BLaER1 (cell line): ENCODE measurements around the gene EPB41L5.
"Not testable (repeated sequence)": the region's sequence is repeated elsewhere in the genome, so short reads cannot be mapped to it uniquely, and the experiment has no call there.

Experiments
- H3K27ac ChIP-seq: shearing (Covaris generic); formaldehyde crosslinking; 2 replicates; pipeline ENCODE4 v1.8.1; 2022
- H3K27me3 ChIP-seq: shearing (Covaris generic); formaldehyde crosslinking; 2 replicates; pipeline ENCODE4 v1.8.1; 2022
- H3K36me3 ChIP-seq: shearing (Covaris generic); formaldehyde crosslinking; 2 replicates; pipeline ENCODE4 v1.8.1; 2022
- H3K4me1 ChIP-seq: shearing (Covaris generic); formaldehyde crosslinking; 2 replicates; pipeline ENCODE4 v1.8.1; 2022
- H3K4me2 ChIP-seq: shearing (Covaris generic); formaldehyde crosslinking; 2 replicates; pipeline ENCODE4 v1.8.1; 2022
- H3K4me3 ChIP-seq: shearing (Covaris generic); formaldehyde crosslinking; 2 replicates; pipeline ENCODE4 v1.8.1; 2022
- H3K9ac ChIP-seq: shearing (Covaris generic); formaldehyde crosslinking; 2 replicates; pipeline ENCODE4 v1.8.1; 2022
- H3K9me3 ChIP-seq: shearing (Covaris generic); formaldehyde crosslinking; 2 replicates; pipeline ENCODE4 v1.8.1; 2022
- H4K20me1 ChIP-seq: shearing (Covaris generic); formaldehyde crosslinking; 2 replicates; pipeline ENCODE4 v1.8.1; 2022
- Cebpa-rat ChIP-seq: shearing (Covaris generic); IDR thresholded peaks from 2 replicates; pipeline ENCODE4 v1.8.1; 2022

The EPB41L5 gene

DNA sequence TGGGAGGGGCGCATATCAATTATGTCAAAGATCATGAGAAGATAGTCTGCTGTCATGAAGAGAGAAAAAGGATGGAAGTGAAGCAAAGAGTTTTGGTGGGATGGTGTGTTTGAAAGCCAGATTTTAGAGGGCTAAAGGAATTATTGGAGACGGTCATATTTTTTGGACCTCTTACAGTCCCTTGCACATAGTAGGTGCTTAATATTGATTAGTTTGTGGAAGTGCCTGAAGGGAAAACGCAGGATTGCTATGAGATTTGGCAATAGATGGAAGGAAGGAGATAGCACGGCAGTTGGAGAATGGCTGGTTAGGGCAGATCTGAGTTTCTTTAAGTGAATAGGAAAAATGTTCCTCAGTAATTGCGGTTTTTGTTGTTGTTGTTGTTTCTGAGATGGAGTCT lies 15.9 kb downstream of the EPB41L5 start:
- TF ChIP-seq Cebpa-rat: no peak
- Histone ChIP-seq H3K9ac (no peak overlapping the region), H4K20me1 (no peaks in the 10 kb centered on the region; the same call in 1 of the 2 replicates), H3K27ac (no peak overlapping the region), H3K36me3 (peaks cover 49% of the 10 kb centered on the region), H3K4me1 (no peaks in the 10 kb centered on the region), H3K4me2 (no peak overlapping the region), H3K9me3 (peaks cover 39% of the 10 kb centered on the region), H3K4me3 (no peak overlapping the region), H3K27me3 (no peaks in the 10 kb centered on the region)

DNA sequence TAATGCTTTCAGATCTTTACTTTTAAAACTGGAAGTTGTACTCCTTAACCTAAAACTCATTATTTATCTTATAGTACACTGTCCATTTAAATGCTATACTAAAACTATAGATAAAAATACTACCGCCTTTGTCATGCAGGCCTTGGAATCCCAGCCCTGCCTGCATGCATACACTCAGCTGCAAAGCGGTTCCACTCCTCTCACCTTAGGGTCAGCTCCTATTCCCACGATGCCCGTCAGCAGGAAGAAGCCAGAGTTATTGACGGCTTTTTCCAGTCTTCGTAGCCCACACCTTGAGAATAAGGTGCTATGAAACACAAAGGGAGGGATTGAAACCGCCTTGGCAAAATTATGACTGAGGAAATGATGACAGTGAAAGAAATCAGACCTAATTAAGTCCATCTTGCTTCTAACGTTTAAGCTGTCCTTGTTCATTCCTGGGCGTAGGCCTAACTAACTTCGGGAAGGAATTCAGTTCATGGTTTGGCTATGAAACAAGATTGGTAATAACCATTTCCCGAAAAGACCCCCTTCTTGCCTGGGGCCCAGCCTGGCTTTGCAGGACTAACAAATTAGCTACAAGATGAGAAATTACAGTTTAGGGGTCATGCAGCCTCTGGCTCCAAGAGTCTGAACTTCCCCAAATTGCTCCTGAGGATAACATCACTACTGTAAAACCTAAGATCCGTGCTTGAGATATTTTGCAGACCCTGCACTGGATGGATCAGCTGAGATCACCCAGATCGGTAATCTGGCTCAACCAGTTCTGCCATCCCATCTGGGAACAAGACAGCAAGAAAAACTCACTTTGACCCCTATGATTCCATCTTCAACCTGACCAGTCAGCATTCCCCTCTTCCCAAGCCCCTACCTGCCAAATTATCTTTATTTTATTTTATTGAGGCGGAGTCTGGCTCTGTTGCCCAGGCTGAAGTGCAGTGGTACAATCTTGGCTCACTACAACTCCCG lies 17.1 kb downstream of the EPB41L5 start:
- Histone ChIP-seq H3K4me1 (no peaks in the 10 kb centered on the region), H3K4me2 (no peak overlapping the region), H3K9me3 (peaks cover 28% of the 10 kb centered on the region), H4K20me1 (peaks cover 3% of the 10 kb centered on the region; the same call in 1 of the 2 replicates), H3K36me3 (peaks cover 40% of the 10 kb centered on the region), H3K9ac (no peak overlapping the region), H3K27me3 (no peaks in the 10 kb centered on the region), H3K4me3 (no peak overlapping the region), H3K27ac (no peak overlapping the region)
- TF ChIP-seq Cebpa-rat: no peak

DNA sequence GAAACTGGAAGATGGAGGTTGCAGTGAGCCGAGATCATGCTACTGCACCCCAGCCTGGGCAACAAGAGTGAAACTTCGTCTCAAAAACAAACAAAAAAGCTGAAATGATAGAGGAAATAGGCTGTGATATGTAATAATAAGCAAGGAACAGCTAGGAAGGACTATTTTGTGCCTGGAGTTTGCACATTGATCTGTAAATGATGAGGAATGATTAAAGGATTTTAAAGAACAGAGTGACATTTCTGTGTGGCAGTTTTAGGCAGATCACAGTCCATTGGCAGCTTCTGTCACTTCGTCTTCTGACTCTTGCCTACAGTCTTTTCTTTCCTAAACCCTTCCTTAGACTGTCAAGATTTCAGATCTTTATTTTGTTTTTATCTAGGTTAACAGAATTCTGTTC lies 19.4 kb downstream of the EPB41L5 start:
- peaks cover 18% of the 10 kb centered on the region; the same call in 1 of the 2 replicates for H3K36me3 ChIP-seq
- TF ChIP-seq Cebpa-rat: no peak
- H4K20me1 ChIP-seq: peaks cover 12% of the 10 kb centered on the region; the same call in 1 of the 2 replicates
- no peak overlapping the region for H3K9ac ChIP-seq
- H3K27me3 ChIP-seq: no peaks in the 10 kb centered on the region
- peaks cover 5% of the 10 kb centered on the region for H3K9me3 ChIP-seq
- H3K27ac ChIP-seq: no peak overlapping the region
- no peaks in the 10 kb centered on the region for H3K4me1 ChIP-seq
- H3K4me2 ChIP-seq: no peak overlapping the region
- H3K4me3 ChIP-seq: no peak overlapping the region

DNA sequence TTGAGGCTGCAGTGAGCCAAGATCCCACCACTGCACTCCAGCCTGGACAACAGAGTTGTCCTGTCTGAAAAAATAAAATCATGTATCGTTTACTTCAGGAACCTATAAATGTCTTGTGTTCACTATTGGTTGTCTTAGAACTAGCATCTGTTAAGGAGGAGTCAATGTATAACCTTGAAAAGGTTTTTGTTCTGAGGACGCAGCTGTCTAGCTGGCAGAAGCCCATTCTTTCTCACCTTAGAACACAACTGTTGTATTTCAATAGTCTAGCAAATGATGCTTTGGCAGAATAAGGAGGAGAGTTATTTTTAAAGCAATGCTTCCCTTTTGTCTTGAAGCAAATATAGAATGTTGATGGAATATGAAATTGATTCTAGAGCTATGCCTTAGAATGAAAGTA lies 21.1 kb downstream of the EPB41L5 start:
- peaks cover 14% of the 10 kb centered on the region; the same call in 1 of the 2 replicates for H3K36me3 ChIP-seq
- TF ChIP-seq Cebpa-rat: no peak
- no peak overlapping the region for H3K4me2 ChIP-seq
- H3K9me3 ChIP-seq: no peaks in the 10 kb centered on the region
- no peak overlapping the region for H3K9ac ChIP-seq
- no peak overlapping the region for H3K27ac ChIP-seq
- H3K4me1 ChIP-seq: no peaks in the 10 kb centered on the region
- H3K27me3 ChIP-seq: no peaks in the 10 kb centered on the region
- H3K4me3 ChIP-seq: no peak overlapping the region
- peaks cover 12% of the 10 kb centered on the region; the same call in 1 of the 2 replicates for H4K20me1 ChIP-seq

DNA sequence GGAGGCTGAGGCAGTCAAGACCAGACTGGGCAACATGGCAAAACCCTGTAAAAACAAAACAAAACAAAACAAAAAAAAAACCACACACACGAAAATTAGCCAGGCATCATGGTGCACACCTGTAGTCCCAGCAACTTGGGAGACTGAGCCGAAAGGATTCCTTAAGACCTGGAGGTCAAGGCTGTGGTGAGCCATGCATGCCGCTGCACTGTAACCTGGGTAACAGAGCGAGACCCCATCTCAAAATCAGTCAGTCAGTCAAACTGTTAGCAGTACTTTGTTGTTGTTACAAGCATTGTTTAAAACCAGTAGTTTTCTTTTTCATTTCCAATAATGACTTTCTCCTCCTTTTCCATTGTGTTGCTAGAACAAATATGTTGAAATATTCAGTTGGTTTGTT lies 21.7 kb downstream of the EPB41L5 start:
- H3K4me3 ChIP-seq: no peak overlapping the region
- peaks cover 12% of the 10 kb centered on the region; the same call in 1 of the 2 replicates for H4K20me1 ChIP-seq
- no peak overlapping the region for H3K9ac ChIP-seq
- no peaks in the 10 kb centered on the region for H3K9me3 ChIP-seq
- no peaks in the 10 kb centered on the region for H3K4me1 ChIP-seq
- H3K27me3 ChIP-seq: no peaks in the 10 kb centered on the region
- H3K4me2 ChIP-seq: no peak overlapping the region
- peaks cover 10% of the 10 kb centered on the region; the same call in 1 of the 2 replicates for H3K36me3 ChIP-seq
- H3K27ac ChIP-seq: no peak overlapping the region
- TF ChIP-seq Cebpa-rat: no peak

DNA sequence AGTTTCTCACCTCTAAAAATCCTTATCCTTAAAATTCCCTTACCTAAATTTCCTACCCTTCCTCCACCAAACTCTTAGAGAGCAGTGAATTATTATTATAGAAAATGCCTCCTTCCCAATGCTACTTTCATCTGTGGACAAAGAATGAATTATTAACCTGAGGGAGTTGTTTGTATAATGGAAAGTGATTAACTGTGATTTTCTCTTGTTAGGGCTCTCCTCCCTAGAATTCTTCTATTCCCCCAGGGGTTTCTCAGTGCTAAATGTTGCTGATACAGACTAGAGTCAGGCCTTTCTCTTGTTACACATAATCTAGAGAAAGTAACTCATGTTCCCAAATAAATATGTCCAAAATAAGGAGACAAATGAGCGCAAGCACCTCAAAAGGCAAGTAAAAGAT lies 23.3 kb downstream of the EPB41L5 start:
- Histone ChIP-seq H3K9me3 (no peaks in the 10 kb centered on the region), H3K4me3 (no peak overlapping the region), H4K20me1 (peaks cover 12% of the 10 kb centered on the region; the same call in 1 of the 2 replicates), H3K27ac (no peak overlapping the region), H3K4me1 (no peaks in the 10 kb centered on the region), H3K4me2 (no peak overlapping the region), H3K27me3 (no peaks in the 10 kb centered on the region), H3K36me3 (no peaks in the 10 kb centered on the region), H3K9ac (no peak overlapping the region)
- TF ChIP-seq Cebpa-rat: no peak

DNA sequence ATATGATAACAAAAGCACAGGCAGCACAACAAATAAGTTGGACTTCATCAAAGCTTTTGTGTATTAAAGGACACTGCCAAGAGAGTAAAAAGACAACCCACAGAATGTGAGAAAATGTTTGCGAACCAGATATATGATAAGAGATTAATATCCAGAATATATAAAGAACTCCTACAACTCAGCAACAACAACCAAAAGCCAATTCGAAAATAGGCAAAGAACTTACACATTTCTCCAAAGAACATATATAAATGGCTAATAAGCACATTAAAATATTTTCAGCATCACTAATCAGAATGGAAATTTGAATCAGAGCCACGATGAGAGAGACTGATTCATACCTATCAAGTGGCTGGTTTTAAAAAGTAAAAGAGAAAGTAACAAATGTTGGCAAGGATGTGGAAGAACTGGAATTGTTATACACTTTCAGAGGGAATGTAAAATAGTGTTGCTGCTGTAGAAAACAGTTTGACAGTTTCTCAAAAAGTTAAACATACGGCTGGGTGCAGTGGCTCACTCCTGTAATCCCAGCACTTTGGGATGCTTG lies 25.2 kb downstream of the EPB41L5 start:
- peaks cover 10% of the 10 kb centered on the region for H3K36me3 ChIP-seq
- no peak overlapping the region for H3K27ac ChIP-seq
- H3K4me1 ChIP-seq: no peaks in the 10 kb centered on the region
- H3K9ac ChIP-seq: no peak overlapping the region
- no peak overlapping the region for H3K4me3 ChIP-seq
- TF ChIP-seq Cebpa-rat: no peak
- H3K27me3 ChIP-seq: no peaks in the 10 kb centered on the region
- no peak overlapping the region for H3K4me2 ChIP-seq
- H3K9me3 ChIP-seq: no peaks in the 10 kb centered on the region
- 0 out of 2 replicates have a peak, but pooled peaks cover 12% of the 10 kb centered on the region for H4K20me1 ChIP-seq

DNA sequence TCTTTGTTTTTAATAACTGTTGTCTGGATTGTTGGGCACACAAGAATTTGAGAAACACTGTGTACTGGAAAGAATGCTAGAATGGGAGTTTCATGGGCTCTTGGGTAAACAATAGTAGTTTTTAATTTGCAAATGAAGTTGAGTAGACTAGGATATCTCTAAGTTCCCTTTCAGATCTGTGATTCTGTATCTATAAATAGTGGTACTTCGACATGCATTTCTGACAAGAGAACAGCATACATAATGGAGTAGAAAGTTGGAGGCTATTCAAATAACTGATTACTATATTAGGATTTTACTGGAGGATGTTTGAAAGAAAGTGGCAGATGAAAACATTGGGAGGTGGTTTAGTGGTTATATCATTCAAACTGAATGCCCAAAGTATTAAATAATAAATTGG lies 29.5 kb downstream of the EPB41L5 start:
- no peak overlapping the region for H3K4me3 ChIP-seq
- peaks cover 22% of the 10 kb centered on the region for H3K9me3 ChIP-seq
- no peaks in the 10 kb centered on the region for H3K4me1 ChIP-seq
- no peak overlapping the region for H3K4me2 ChIP-seq
- no peak overlapping the region for H3K27ac ChIP-seq
- no peak overlapping the region for H3K9ac ChIP-seq
- H3K36me3 ChIP-seq: peaks cover 37% of the 10 kb centered on the region
- no peak for TF ChIP-seq Cebpa-rat
- no peaks in the 10 kb centered on the region for H3K27me3 ChIP-seq
- no peaks in the 10 kb centered on the region for H4K20me1 ChIP-seq

DNA sequence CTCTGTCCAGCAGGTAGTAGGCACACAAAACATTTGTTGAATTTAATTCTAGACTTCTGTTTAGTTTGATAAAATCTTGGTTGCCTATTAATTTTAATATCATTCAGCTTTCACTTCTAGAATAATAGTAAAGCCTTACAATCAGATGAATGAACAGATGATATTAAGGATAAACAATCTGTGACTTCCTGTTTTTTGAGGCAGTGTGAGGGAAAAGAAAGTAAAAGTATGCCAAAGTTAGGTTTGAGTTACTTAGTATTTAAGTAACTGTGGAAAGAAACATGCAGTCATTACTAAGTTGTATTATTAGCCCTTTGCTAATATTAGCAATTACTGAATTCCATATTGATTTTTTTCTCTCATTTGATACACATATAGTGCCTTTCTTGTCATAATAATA lies 31.5 kb downstream of the EPB41L5 start:
- no peak for TF ChIP-seq Cebpa-rat
- Histone ChIP-seq H3K9me3 (peaks cover 36% of the 10 kb centered on the region), H3K36me3 (peaks cover 37% of the 10 kb centered on the region), H3K27me3 (no peaks in the 10 kb centered on the region), H3K4me1 (no peaks in the 10 kb centered on the region), H4K20me1 (no peaks in the 10 kb centered on the region), H3K27ac (no peak overlapping the region), H3K4me2 (no peak overlapping the region), H3K9ac (no peak overlapping the region), H3K4me3 (no peak overlapping the region)

DNA sequence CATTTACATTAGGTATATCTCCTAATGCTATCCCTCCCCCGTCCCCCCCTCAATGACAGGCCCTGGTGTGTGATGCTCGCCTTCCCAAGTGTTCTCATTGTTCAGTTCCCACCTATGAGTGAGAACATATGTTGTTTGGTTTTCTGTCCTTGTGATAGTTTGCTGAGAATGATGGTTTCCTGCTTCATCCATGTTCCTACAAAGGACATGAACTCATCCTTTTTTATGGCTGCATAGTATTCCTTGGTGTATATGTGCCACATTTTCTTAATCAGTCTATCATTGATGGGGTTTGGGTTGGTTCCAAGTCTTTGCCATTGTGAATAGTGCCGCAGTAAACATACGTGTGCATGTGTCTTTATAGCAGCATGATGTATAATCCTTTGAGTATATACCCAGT lies 32.9 kb downstream of the EPB41L5 start:
- H3K4me1 ChIP-seq, H3K4me2 ChIP-seq, H3K27me3 ChIP-seq, H3K27ac ChIP-seq, H3K4me3 ChIP-seq, H4K20me1 ChIP-seq, H3K9ac ChIP-seq: not testable (repeated sequence)
- Histone ChIP-seq H3K36me3 (peaks cover 38% of the 10 kb centered on the region), H3K9me3 (peaks cover 44% of the 10 kb centered on the region)

DNA sequence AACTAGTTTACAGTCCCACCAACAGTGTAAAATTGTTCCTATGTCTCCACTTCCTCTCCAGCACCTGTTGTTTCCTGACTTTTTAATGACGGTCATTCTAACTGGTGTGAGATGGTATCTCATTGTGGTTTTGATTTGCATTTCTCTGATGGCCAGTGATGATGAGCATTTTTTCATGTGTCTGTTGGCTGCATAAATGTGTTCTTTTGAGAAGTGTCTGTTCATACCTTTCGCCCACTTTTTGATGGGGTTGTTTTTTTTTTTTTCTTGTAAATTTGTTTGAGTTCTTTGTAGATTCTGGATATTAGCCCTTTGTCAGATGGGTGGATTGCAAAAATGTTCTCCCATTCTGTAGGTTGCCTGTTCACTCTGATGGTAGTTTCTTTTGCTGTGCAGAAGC lies 33.4 kb downstream of the EPB41L5 start:
- H3K27me3 ChIP-seq, H3K4me1 ChIP-seq, H3K9ac ChIP-seq, H3K27ac ChIP-seq, H3K4me3 ChIP-seq, H4K20me1 ChIP-seq, H3K4me2 ChIP-seq: not testable (repeated sequence)
- Histone ChIP-seq H3K9me3 (peaks cover 49% of the 10 kb centered on the region), H3K36me3 (peaks cover 43% of the 10 kb centered on the region)
